K562 (cell line): ENCODE data around the gene PLCB3. TPM values are rescaled to one million over a fixed set of nuclear protein-coding genes. Genes with fewer than 3 reads are reported as not detected.
A peak's percentile ranks its signal among the peaks of the same experiment; 100 is the strongest.

ENCODE experiments used
- CC2D1A ChIP-seq: fragments of 450-650 bp; IDR thresholded peaks from 2 replicates; pipeline ENCODE4 v1.6.1; 2017; ENCODE audit warnings: mild to moderate bottlenecking
- ETV1 ChIP-seq: fragments of 450-650 bp; conservative IDR thresholded peaks from 2 replicates; pipeline ENCODE4 v1.6.1; 2016; ENCODE audit warnings: missing genetic modification characterization, control low read depth, low read depth, missing compliant biosample characterization
- ETV5 ChIP-seq: sonication (generic); formaldehyde crosslinking; IDR thresholded peaks from 2 replicates; pipeline ENCODE4 v1.4.0; 2020; ENCODE audit warnings: low read depth, mild to moderate bottlenecking, missing genetic modification reagents
- GTF2A2 ChIP-seq: IDR thresholded peaks from 2 replicates; pipeline ENCODE4 v1.6.1; 2016; ENCODE audit warnings: mild to moderate bottlenecking, missing genetic modification characterization, missing compliant biosample characterization
- HDAC8 ChIP-seq: fragments of 450-650 bp; IDR thresholded peaks from 2 replicates; pipeline ENCODE4 v1.6.1; 2016; ENCODE audit warnings: mild to moderate bottlenecking, missing genetic modification characterization, moderate library complexity, missing compliant biosample characterization
- HMGN3 ChIP-seq: IDR thresholded peaks from 2 replicates; pipeline ENCODE4 v1.6.1; 2011; ENCODE audit warnings: borderline replicate concordance, low read depth, mild to moderate bottlenecking, mixed read lengths, low read length; ENCODE audit not compliant: insufficient read length; ENCODE audit errors: extremely low read depth
- NEUROD1 ChIP-seq: fragments of 150-350 bp; IDR thresholded peaks from 2 replicates; pipeline ENCODE4 v1.6.1; 2014; ENCODE audit warnings: borderline replicate concordance, low read length, low read depth; ENCODE audit not compliant: partially characterized antibody
- NFYB ChIP-seq: IDR thresholded peaks from 2 replicates; pipeline ENCODE4 v1.6.1; 2011; ENCODE audit warnings: mild to moderate bottlenecking, moderate library complexity; ENCODE audit not compliant: insufficient read length; ENCODE audit errors: extremely low read depth
- NR1H2 ChIP-seq: sonication (generic); formaldehyde crosslinking; IDR thresholded peaks from 2 replicates; pipeline ENCODE4 v1.4.0; 2020; ENCODE audit warnings: mild to moderate bottlenecking, missing genetic modification reagents
- NR2F6 ChIP-seq: fragments of 450-650 bp; formaldehyde crosslinking; IDR thresholded peaks from 2 replicates; pipeline ENCODE4 v1.4.0; 2020; ENCODE audit warnings: mild to moderate bottlenecking
- PCBP2 ChIP-seq: fragments of 200-400 bp; formaldehyde crosslinking; IDR thresholded peaks from 2 replicates; pipeline ENCODE4 v1.6.1; 2018; ENCODE audit warnings: low read length, low read depth, mild to moderate bottlenecking, moderate library complexity; ENCODE audit not compliant: poor library complexity, severe bottlenecking
- RAD21 ChIP-seq, 2 experiments: fragments of 250-450 bp in 1 of 2; fragments of 450-650 bp in 1 of 2; sonication (Bioruptor Pico) in 1 of 2; formaldehyde crosslinking in 1 of 2; IDR thresholded peaks in 1 of 2; conservative IDR thresholded peaks in 1 of 2; 2 replicates each; pipeline versions ENCODE4 v1.4.0 to v1.8.0; 2020 to 2022; ENCODE audit warnings: mild to moderate bottlenecking in 2 of 2, moderate library complexity in 1 of 2
- RUNX1 ChIP-seq: sonication (generic); IDR thresholded peaks from 2 replicates; pipeline ENCODE4 v1.6.1; 2016; ENCODE audit warnings: antibody characterized with exemption, low read depth
- SAFB ChIP-seq: fragments of 200-400 bp; formaldehyde crosslinking; IDR thresholded peaks from 2 replicates; pipeline ENCODE4 v1.6.1; 2017; ENCODE audit warnings: low read depth, low read length, borderline replicate concordance
- SMARCA4 ChIP-seq: fragments of 450-650 bp; IDR thresholded peaks from 2 replicates; pipeline ENCODE4 v1.6.1; 2016
- SMARCB1 ChIP-seq: IDR thresholded peaks from 2 replicates; pipeline ENCODE4 v1.6.1; 2011; ENCODE audit warnings: improper control_type of control experiment, low read depth; ENCODE audit not compliant: insufficient read length
- SMARCE1 ChIP-seq: fragments of 450-650 bp; IDR thresholded peaks from 2 replicates; pipeline ENCODE4 v1.7.1; 2016; ENCODE audit warnings: mild to moderate bottlenecking
- SREBF1 ChIP-seq: fragments of 150-350 bp; IDR thresholded peaks from 2 replicates; pipeline ENCODE4 v1.6.1; 2014; ENCODE audit warnings: antibody characterized with exemption, low read depth, low read length, borderline replicate concordance
- SRSF9 ChIP-seq: fragments of 200-400 bp; formaldehyde crosslinking; IDR thresholded peaks from 2 replicates; pipeline ENCODE4 v1.6.1; 2017; ENCODE audit warnings: low read depth, low read length, borderline replicate concordance
- ZNF444 ChIP-seq: fragments of 250-450 bp; sonication (Bioruptor Pico); IDR thresholded peaks from 2 replicates; pipeline ENCODE4 v1.4.0; 2020; ENCODE audit warnings: mild to moderate bottlenecking, moderate library complexity
- polyA plus RNA-seq, 8 experiments: library from polyadenylated mRNA; depleted of rRNA in 4 of 8; stranded (reverse) in 5 of 8; unstranded in 3 of 8; fragments of >200 nt; fragmentation: Nextera tagmentation in 2 of 8; fragmentation: Illumina TruSeq in 1 of 8; extraction: Ambion mirVana in 2 of 8; extraction: Trizol in 1 of 8; gene quantifications; 2 replicates each; pipeline versions ENCODE4 v1.2.1 to v1.2.3, GENCODE V29; 2011 to 2014; ENCODE audit warnings: inconsistent platforms in 1 of 8, missing spikeins in 1 of 8
- total RNA-seq, 7 experiments: library from RNA; depleted of rRNA in 6 of 7; stranded (reverse); fragments of >200 nt in 6 of 7; fragmentation: Illumina TruSeq in 2 of 7; extraction: Trizol in 2 of 7; gene quantifications; 2 replicates each; pipeline versions ENCODE4 v1.2.1 to v1.2.3, GENCODE V29; 2011 to 2021; ENCODE audit warnings: low replicate concordance in 1 of 7
- TF ChIP-seq, protein P1 (sequence below): fragments of 450-650 bp; IDR thresholded peaks from 2 replicates; pipeline ENCODE4 v1.6.1; 2016; ENCODE audit warnings: mild to moderate bottlenecking
- TF ChIP-seq, protein P2 (sequence below): fragments of 450-650 bp; formaldehyde crosslinking; IDR thresholded peaks from 2 replicates; pipeline ENCODE4 v1.4.0; 2020; ENCODE audit warnings: mild to moderate bottlenecking, moderate library complexity
- TF ChIP-seq, protein P3 (sequence below): IDR thresholded peaks from 2 replicates; pipeline ENCODE4 v1.6.1; 2012; ENCODE audit warnings: low read depth, low read length, improper control_type of control experiment, borderline replicate concordance

Gene PLCB3
- total and polyA plus RNA-seq, 9 of the 15 experiments (the other 6 are each of a cell fraction or from before 2014, with no cell fraction given), result 0.31 to 44.8 (median 14.6) TPM

DNA sequence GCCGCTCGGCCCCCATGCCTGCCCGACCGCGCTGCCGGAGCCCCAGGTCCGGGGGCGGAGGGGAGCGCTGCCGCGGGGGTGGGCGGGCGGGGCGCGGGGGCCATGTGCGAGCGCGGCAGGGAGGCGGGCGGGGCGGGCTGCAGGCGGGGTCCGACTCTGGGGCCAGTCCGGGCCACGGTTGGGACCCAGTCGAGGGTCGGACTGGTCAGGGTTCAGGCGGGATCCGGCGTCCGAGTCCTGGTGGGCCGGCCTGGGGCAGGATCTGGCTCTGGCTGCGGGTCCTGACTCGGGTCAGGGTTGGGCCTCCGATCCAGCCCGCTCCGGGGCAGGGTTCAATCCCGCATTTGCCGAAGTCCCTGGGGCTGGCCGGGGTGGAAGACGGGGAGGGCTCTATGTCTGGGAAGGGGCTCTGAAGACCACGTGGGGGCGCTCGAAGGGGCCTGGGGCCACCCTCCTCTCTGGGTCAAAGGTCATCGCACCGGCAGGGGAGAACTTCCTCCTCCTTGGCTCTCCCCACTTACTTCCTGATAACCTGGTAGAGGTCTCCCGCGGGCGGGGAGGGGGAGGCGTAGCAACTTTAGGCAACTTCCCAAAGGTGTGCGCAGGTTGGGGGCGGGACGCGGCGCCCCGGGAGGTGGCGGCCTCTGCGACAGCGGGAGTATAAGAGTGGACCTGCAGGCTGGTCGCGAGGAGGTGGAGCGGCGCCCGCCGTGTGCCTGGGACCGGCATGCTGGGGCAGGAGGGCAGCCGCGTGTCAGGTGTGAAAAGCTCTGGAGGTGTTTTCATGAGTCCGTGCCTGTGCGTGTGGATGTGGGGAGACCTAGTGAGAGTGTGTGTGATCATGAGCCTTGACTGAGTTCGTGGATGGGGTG is 54.6 kb downstream of the PLCB3 start (continued):
- TF ChIP-seq, protein P1, sequence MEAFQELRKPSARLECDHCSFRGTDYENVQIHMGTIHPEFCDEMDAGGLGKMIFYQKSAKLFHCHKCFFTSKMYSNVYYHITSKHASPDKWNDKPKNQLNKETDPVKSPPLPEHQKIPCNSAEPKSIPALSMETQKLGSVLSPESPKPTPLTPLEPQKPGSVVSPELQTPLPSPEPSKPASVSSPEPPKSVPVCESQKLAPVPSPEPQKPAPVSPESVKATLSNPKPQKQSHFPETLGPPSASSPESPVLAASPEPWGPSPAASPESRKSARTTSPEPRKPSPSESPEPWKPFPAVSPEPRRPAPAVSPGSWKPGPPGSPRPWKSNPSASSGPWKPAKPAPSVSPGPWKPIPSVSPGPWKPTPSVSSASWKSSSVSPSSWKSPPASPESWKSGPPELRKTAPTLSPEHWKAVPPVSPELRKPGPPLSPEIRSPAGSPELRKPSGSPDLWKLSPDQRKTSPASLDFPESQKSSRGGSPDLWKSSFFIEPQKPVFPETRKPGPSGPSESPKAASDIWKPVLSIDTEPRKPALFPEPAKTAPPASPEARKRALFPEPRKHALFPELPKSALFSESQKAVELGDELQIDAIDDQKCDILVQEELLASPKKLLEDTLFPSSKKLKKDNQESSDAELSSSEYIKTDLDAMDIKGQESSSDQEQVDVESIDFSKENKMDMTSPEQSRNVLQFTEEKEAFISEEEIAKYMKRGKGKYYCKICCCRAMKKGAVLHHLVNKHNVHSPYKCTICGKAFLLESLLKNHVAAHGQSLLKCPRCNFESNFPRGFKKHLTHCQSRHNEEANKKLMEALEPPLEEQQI, result no peak
- TF ChIP-seq GTF2A2 (tag) (no peak), NFYB (no peak), PCBP2 (no peak), SMARCE1 (no peak), ETV5 (CRISPR knock-in tag) (0 out of 2 replicates have a peak, but pooled peaks have one; percentile 15), SMARCB1 (no peak), HMGN3 (no peak), SRSF9 (no peak), SREBF1 (no peak), CC2D1A (no peak), ETV1 (tag) (0 out of 2 replicates have a peak, but pooled peaks have one; percentile 51), NEUROD1 (no peak), NR2F6 (CRISPR knock-in tag) (no peak), RAD21 (CRISPR knock-in tag; conservative IDR thresholded peaks at IDR 0.05 in 1 of 2, IDR thresholded peaks at IDR 0.05 in 1 of 2) (peak; percentile 31 to 40; a peak in 2 of 4 replicates), SMARCA4 (0 out of 2 replicates have a peak, but pooled peaks have one; percentile 33), SAFB (no peak), ZNF444 (no peak), RUNX1 (no peak), NR1H2 (no peak), HDAC8 (tag) (no peak)
- TF ChIP-seq, protein P2, sequence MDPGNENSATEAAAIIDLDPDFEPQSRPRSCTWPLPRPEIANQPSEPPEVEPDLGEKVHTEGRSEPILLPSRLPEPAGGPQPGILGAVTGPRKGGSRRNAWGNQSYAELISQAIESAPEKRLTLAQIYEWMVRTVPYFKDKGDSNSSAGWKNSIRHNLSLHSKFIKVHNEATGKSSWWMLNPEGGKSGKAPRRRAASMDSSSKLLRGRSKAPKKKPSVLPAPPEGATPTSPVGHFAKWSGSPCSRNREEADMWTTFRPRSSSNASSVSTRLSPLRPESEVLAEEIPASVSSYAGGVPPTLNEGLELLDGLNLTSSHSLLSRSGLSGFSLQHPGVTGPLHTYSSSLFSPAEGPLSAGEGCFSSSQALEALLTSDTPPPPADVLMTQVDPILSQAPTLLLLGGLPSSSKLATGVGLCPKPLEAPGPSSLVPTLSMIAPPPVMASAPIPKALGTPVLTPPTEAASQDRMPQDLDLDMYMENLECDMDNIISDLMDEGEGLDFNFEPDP, result no peak
- TF ChIP-seq, protein P3, sequence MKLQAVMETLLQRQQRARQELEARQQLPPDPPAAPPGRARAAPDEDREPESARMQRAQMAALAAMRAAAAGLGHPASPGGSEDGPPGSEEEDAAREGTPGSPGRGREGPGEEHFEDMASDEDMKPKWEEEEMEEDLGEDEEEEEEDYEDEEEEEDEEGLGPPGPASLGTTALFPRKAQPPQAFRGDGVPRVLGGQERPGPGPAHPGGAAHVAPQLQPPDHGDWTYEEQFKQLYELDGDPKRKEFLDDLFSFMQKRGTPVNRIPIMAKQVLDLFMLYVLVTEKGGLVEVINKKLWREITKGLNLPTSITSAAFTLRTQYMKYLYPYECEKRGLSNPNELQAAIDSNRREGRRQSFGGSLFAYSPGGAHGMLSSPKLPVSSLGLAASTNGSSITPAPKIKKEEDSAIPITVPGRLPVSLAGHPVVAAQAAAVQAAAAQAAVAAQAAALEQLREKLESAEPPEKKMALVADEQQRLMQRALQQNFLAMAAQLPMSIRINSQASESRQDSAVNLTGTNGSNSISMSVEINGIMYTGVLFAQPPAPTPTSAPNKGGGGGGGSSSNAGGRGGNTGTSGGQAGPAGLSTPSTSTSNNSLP, result no peak
